NT2/D1 (cell line): ENCODE data around the gene RASAL1.

Source experiments
- YY1 ChIP-seq: IDR thresholded peaks from 2 replicates; pipeline ENCODE4 v1.6.1; 2011; ENCODE audit not compliant: insufficient read length, insufficient read depth
- ZNF274 ChIP-seq: IDR thresholded peaks from 2 replicates; pipeline ENCODE4 v1.6.1; 2011; ENCODE audit warnings: mild to moderate bottlenecking, low read depth, low read length

- TF ChIP-seq ZNF274 (no peak), YY1 (no peak)
Measured at GRCh38 chr12:113157218-113157859, 21.8 kb upstream of the RASAL1 start.
